IPS-20b (cell line): ENCODE results near the gene RNASEL.

Experiments
- H3K27ac ChIP-seq: one replicate; pipeline ENCODE4 v1.5.1; 2013; ENCODE audit warnings: low read length
- H3K27me3 ChIP-seq: 2 replicates; pipeline ENCODE4 v1.6.1; 2013; ENCODE audit warnings: mild to moderate bottlenecking, low read length, inconsistent platforms; ENCODE audit not compliant: insufficient read depth
- H3K36me3 ChIP-seq: 2 replicates; pipeline ENCODE4 v1.6.1; 2013; ENCODE audit warnings: low read depth, mild to moderate bottlenecking, inconsistent platforms, low read length, moderate library complexity; ENCODE audit not compliant: insufficient read depth
- H3K4me1 ChIP-seq: 2 replicates; pipeline ENCODE4 v1.6.1; 2013; ENCODE audit warnings: mild to moderate bottlenecking, control low read depth, inconsistent platforms, low read length, moderate library complexity; ENCODE audit not compliant: insufficient read depth
- H3K4me3 ChIP-seq: 2 replicates; pipeline ENCODE4 v1.5.1; 2013; ENCODE audit warnings: mild to moderate bottlenecking, low read length, inconsistent platforms
- H3K9ac ChIP-seq: 2 replicates; pipeline ENCODE4 v1.6.1; 2013; ENCODE audit warnings: low read depth, mild to moderate bottlenecking, inconsistent platforms, low read length, moderate library complexity
- H3K9me3 ChIP-seq: 2 replicates; pipeline ENCODE4 v1.6.1; 2013; ENCODE audit warnings: mild to moderate bottlenecking, low read depth, low read length, inconsistent platforms; ENCODE audit not compliant: insufficient read depth

Gene RNASEL

GRCh38 chr1:182629080-182629479 is 40.0 kb upstream of the RNASEL start:
- peaks cover 40% of the 10 kb centered on the region for H3K4me1 ChIP-seq
- H3K9me3 ChIP-seq: no peaks in the 10 kb centered on the region
- no peaks in the 10 kb centered on the region for H3K27me3 ChIP-seq
- no peaks in the 10 kb centered on the region for H3K36me3 ChIP-seq
- H3K9ac ChIP-seq: no peak overlapping the region
- H3K27ac ChIP-seq: no peak overlapping the region
- no peak overlapping the region for H3K4me3 ChIP-seq

GRCh38 chr1:182628657-182629056 is 39.6 kb upstream of the RNASEL start:
- Histone ChIP-seq H3K4me3 (no peak overlapping the region), H3K27ac (no peak overlapping the region), H3K9ac (no peak overlapping the region), H3K27me3 (no peaks in the 10 kb centered on the region), H3K4me1 (peaks cover 36% of the 10 kb centered on the region), H3K9me3 (no peaks in the 10 kb centered on the region), H3K36me3 (no peaks in the 10 kb centered on the region)

GRCh38 chr1:182627622-182628021 is 38.6 kb upstream of the RNASEL start:
- H3K4me1 ChIP-seq: peaks cover 30% of the 10 kb centered on the region; the same call in 1 of the 2 replicates

GRCh38 chr1:182626527-182626926 is 37.5 kb upstream of the RNASEL start:
- Histone ChIP-seq H3K36me3 (no peaks in the 10 kb centered on the region), H3K27ac (no peak overlapping the region), H3K4me1 (peaks cover 30% of the 10 kb centered on the region; the same call in 1 of the 2 replicates), H3K27me3 (no peaks in the 10 kb centered on the region), H3K4me3 (no peak overlapping the region), H3K9me3 (no peaks in the 10 kb centered on the region), H3K9ac (no peak overlapping the region)

More at GRCh38 chr1:182627622-182628021, 38.6 kb upstream of the RNASEL start:
- Histone ChIP-seq H3K9me3 (no peaks in the 10 kb centered on the region), H3K27me3 (no peaks in the 10 kb centered on the region), H3K4me3 (no peak overlapping the region), H3K27ac (no peak overlapping the region), H3K9ac (no peak overlapping the region), H3K36me3 (no peaks in the 10 kb centered on the region)

GRCh38 chr1:182625719-182626504 is 36.9 kb upstream of the RNASEL start:
- no peaks in the 10 kb centered on the region for H3K9me3 ChIP-seq
- no peak overlapping the region for H3K27ac ChIP-seq
- H3K9ac ChIP-seq: no peak overlapping the region
- H3K27me3 ChIP-seq: no peaks in the 10 kb centered on the region
- H3K4me3 ChIP-seq: no peak overlapping the region
- peaks cover 26% of the 10 kb centered on the region; the same call in 1 of the 2 replicates for H3K4me1 ChIP-seq
- H3K36me3 ChIP-seq: no peaks in the 10 kb centered on the region

GRCh38 chr1:182625024-182625423 is 36.0 kb upstream of the RNASEL start:
- Histone ChIP-seq H3K4me1 (peaks cover 20% of the 10 kb centered on the region; the same call in 1 of the 2 replicates), H3K27me3 (no peaks in the 10 kb centered on the region), H3K9me3 (no peaks in the 10 kb centered on the region), H3K4me3 (no peak overlapping the region), H3K9ac (no peak overlapping the region), H3K36me3 (no peaks in the 10 kb centered on the region), H3K27ac (no peak overlapping the region)

- Histone ChIP-seq H3K9ac (no peak overlapping the region), H3K4me3 (no peak overlapping the region), H3K36me3 (no peaks in the 10 kb centered on the region), H3K27ac (no peak overlapping the region), H3K27me3 (no peaks in the 10 kb centered on the region), H3K4me1 (peaks cover 16% of the 10 kb centered on the region; the same call in 1 of the 2 replicates), H3K9me3 (no peaks in the 10 kb centered on the region)
Measured at GRCh38 chr1:182624577-182624976, 35.5 kb upstream of the RNASEL start.

- Histone ChIP-seq H3K27ac (no peak overlapping the region), H3K9me3 (no peaks in the 10 kb centered on the region), H3K4me3 (no peak overlapping the region), H3K27me3 (peaks cover 9% of the 10 kb centered on the region), H3K4me1 (peaks cover 23% of the 10 kb centered on the region), H3K9ac (no peak overlapping the region), H3K36me3 (no peaks in the 10 kb centered on the region)
Measured at GRCh38 chr1:182622901-182623528, 34.0 kb upstream of the RNASEL start.

GRCh38 chr1:182621906-182622305 is 32.9 kb upstream of the RNASEL start:
- Histone ChIP-seq H3K27ac (no peak overlapping the region), H3K9ac (no peak overlapping the region), H3K27me3 (peaks cover 20% of the 10 kb centered on the region), H3K4me3 (no peak overlapping the region), H3K9me3 (no peaks in the 10 kb centered on the region), H3K4me1 (peaks cover 34% of the 10 kb centered on the region), H3K36me3 (no peaks in the 10 kb centered on the region)

GRCh38 chr1:182620924-182621585 is 32.0 kb upstream of the RNASEL start:
- Histone ChIP-seq H3K27ac (no peak overlapping the region), H3K4me3 (no peak overlapping the region), H3K27me3 (peaks cover 29% of the 10 kb centered on the region), H3K9me3 (no peaks in the 10 kb centered on the region), H3K9ac (no peak overlapping the region), H3K4me1 (peaks cover 32% of the 10 kb centered on the region), H3K36me3 (no peaks in the 10 kb centered on the region)

- Histone ChIP-seq H3K9ac (peak overlapping the region; percentile 18; the same call in 1 of the 2 replicates), H3K27ac (no peak overlapping the region), H3K4me3 (0 out of 2 replicates have a peak overlapping the region, but pooled peaks have one; percentile 16), H3K36me3 (no peaks in the 10 kb centered on the region), H3K9me3 (no peaks in the 10 kb centered on the region), H3K27me3 (peaks cover 61% of the 10 kb centered on the region), H3K4me1 (peaks cover 38% of the 10 kb centered on the region)
Measured at GRCh38 chr1:182617734-182618351, 28.8 kb upstream of the RNASEL start.
